ENCODE data around the gene PRIM2.
"Not testable (repeated sequence)": the region's sequence is repeated elsewhere in the genome, so short reads cannot be mapped to it uniquely, and the experiment has no call there.

PRIM2 gene

GRCh38 chr6:57431742-57432141 is 114.3 kb downstream of the PRIM2 start:
- DNase-seq; H3K4me3 ChIP-seq (ENCODE audit: control insufficient read depth in 1 of 7, extremely low read depth in 1 of 7, insufficient read depth in 4 of 7, low read depth in 2 of 7, low read length in 6 of 7); H3K27me3 ChIP-seq (replicated peaks in 2 of 5; ENCODE audit: control insufficient read depth in 4 of 5, insufficient read depth in 5 of 5, low read length in 4 of 5); POLR2A ChIA-PET; CTCF ChIA-PET; H3K27ac ChIP-seq (ENCODE audit: insufficient read depth in 1 of 2, low read depth in 1 of 2, low read length in 2 of 2, poor library complexity in 1 of 2, severe bottlenecking in 2 of 2); H3K36me3 ChIP-seq (ENCODE audit: control insufficient read depth in 4 of 4, insufficient read depth in 4 of 4, low read length in 3 of 4); H3K9me3 ChIP-seq (ENCODE audit: control extremely low read depth in 1 of 5, control insufficient read depth in 4 of 5, insufficient read depth in 2 of 5, low read depth in 1 of 5, low read length in 4 of 5): not testable (repeated sequence)
- H3K4me1 ChIP-seq (ENCODE audit: control extremely low read depth in 1 of 4, control insufficient read depth in 4 of 4, insufficient read depth in 4 of 4, low read length in 3 of 4) = peaks cover 2 to 27% (median 13%) of the 10 kb centered on the region in 4 experiments

- CTCF ChIA-PET = no interaction called here
- no peak for DNase-seq
- 9% methylated on average over 1 of the region's 2 CpGs for WGBS (ENCODE audit: insufficient coverage)
Measured at GRCh38 chr6:57432157-57432556, 114.7 kb downstream of the PRIM2 start.

GRCh38 chr6:57432919-57433684 is 115.7 kb downstream of the PRIM2 start:
- ChIA-PET CTCF (no interaction called here), POLR2A (no interaction called here)
- no peak overlapping the region for H3K4me3 ChIP-seq (ENCODE audit: control insufficient read depth in 1 of 7, extremely low read depth in 1 of 7, insufficient read depth in 4 of 7, low read depth in 2 of 7, low read length in 6 of 7)
- peak overlapping the region in 1 of 2 experiments; percentile 25 for H3K27ac ChIP-seq (ENCODE audit: insufficient read depth in 1 of 2, low read depth in 1 of 2, low read length in 2 of 2, poor library complexity in 1 of 2, severe bottlenecking in 2 of 2)
- H3K9me3 ChIP-seq (ENCODE audit: control extremely low read depth in 1 of 5, control insufficient read depth in 4 of 5, insufficient read depth in 2 of 5, low read depth in 1 of 5, low read length in 4 of 5) = no peaks in the 10 kb centered on the region
- no peaks in the 10 kb centered on the region for H3K36me3 ChIP-seq (ENCODE audit: control insufficient read depth in 4 of 4, insufficient read depth in 4 of 4, low read length in 3 of 4)
- peaks cover 2 to 27% (median 13%) of the 10 kb centered on the region in 4 experiments for H3K4me1 ChIP-seq (ENCODE audit: control extremely low read depth in 1 of 4, control insufficient read depth in 4 of 4, insufficient read depth in 4 of 4, low read length in 3 of 4)
- H3K27me3 ChIP-seq (replicated peaks in 2 of 5; ENCODE audit: control insufficient read depth in 4 of 5, insufficient read depth in 5 of 5, low read length in 4 of 5) = no peaks in the 10 kb centered on the region
- WGBS (ENCODE audit: insufficient coverage) = 43% methylated on average over 1 of the region's 4 CpGs
- peak in 1 of 3 donors; percentile 12 for DNase-seq

More at GRCh38 chr6:57432157-57432556, 114.7 kb downstream of the PRIM2 start:
- H3K27ac ChIP-seq (ENCODE audit: insufficient read depth in 1 of 2, low read depth in 1 of 2, low read length in 2 of 2, poor library complexity in 1 of 2, severe bottlenecking in 2 of 2) = peak overlapping the region in 1 of 2 experiments; percentile 25
- peaks cover 2 to 27% (median 13%) of the 10 kb centered on the region in 4 experiments for H3K4me1 ChIP-seq (ENCODE audit: control extremely low read depth in 1 of 4, control insufficient read depth in 4 of 4, insufficient read depth in 4 of 4, low read length in 3 of 4)
- no peaks in the 10 kb centered on the region for H3K36me3 ChIP-seq (ENCODE audit: control insufficient read depth in 4 of 4, insufficient read depth in 4 of 4, low read length in 3 of 4)
- no peak overlapping the region for H3K4me3 ChIP-seq (ENCODE audit: control insufficient read depth in 1 of 7, extremely low read depth in 1 of 7, insufficient read depth in 4 of 7, low read depth in 2 of 7, low read length in 6 of 7)
- POLR2A ChIA-PET = no interaction called here
- no peaks in the 10 kb centered on the region for H3K9me3 ChIP-seq (ENCODE audit: control extremely low read depth in 1 of 5, control insufficient read depth in 4 of 5, insufficient read depth in 2 of 5, low read depth in 1 of 5, low read length in 4 of 5)
- no peaks in the 10 kb centered on the region for H3K27me3 ChIP-seq (replicated peaks in 2 of 5; ENCODE audit: control insufficient read depth in 4 of 5, insufficient read depth in 5 of 5, low read length in 4 of 5)

- CTCF ChIA-PET; H3K36me3 ChIP-seq (ENCODE audit: control insufficient read depth in 4 of 4, insufficient read depth in 4 of 4, low read length in 3 of 4); DNase-seq; POLR2A ChIA-PET; H3K27me3 ChIP-seq (replicated peaks in 2 of 5; ENCODE audit: control insufficient read depth in 4 of 5, insufficient read depth in 5 of 5, low read length in 4 of 5); H3K4me3 ChIP-seq (ENCODE audit: control insufficient read depth in 1 of 7, extremely low read depth in 1 of 7, insufficient read depth in 4 of 7, low read depth in 2 of 7, low read length in 6 of 7); H3K9me3 ChIP-seq (ENCODE audit: control extremely low read depth in 1 of 5, control insufficient read depth in 4 of 5, insufficient read depth in 2 of 5, low read depth in 1 of 5, low read length in 4 of 5); H3K27ac ChIP-seq (ENCODE audit: insufficient read depth in 1 of 2, low read depth in 1 of 2, low read length in 2 of 2, poor library complexity in 1 of 2, severe bottlenecking in 2 of 2): not testable (repeated sequence)
- H3K4me1 ChIP-seq (ENCODE audit: control extremely low read depth in 1 of 4, control insufficient read depth in 4 of 4, insufficient read depth in 4 of 4, low read length in 3 of 4) = peaks cover 2 to 27% (median 13%) of the 10 kb centered on the region in 4 experiments
- 100% methylated on average over 8 of the region's 9 CpGs for WGBS (ENCODE audit: insufficient coverage)
Measured at GRCh38 chr6:57433790-57434189, 116.4 kb downstream of the PRIM2 start.

- WGBS (ENCODE audit: insufficient coverage) = 100% methylated on average over 4 of the region's 4 CpGs
- Histone ChIP-seq H3K27ac (ENCODE audit: insufficient read depth in 1 of 2, low read depth in 1 of 2, low read length in 2 of 2, poor library complexity in 1 of 2, severe bottlenecking in 2 of 2) (no peak overlapping the region), H3K9me3 (ENCODE audit: control extremely low read depth in 1 of 5, control insufficient read depth in 4 of 5, insufficient read depth in 2 of 5, low read depth in 1 of 5, low read length in 4 of 5) (no peaks in the 10 kb centered on the region), H3K36me3 (ENCODE audit: control insufficient read depth in 4 of 4, insufficient read depth in 4 of 4, low read length in 3 of 4) (no peaks in the 10 kb centered on the region), H3K27me3 (replicated peaks in 2 of 5; ENCODE audit: control insufficient read depth in 4 of 5, insufficient read depth in 5 of 5, low read length in 4 of 5) (no peaks in the 10 kb centered on the region), H3K4me3 (ENCODE audit: control insufficient read depth in 1 of 7, extremely low read depth in 1 of 7, insufficient read depth in 4 of 7, low read depth in 2 of 7, low read length in 6 of 7) (no peak overlapping the region), H3K4me1 (ENCODE audit: control extremely low read depth in 1 of 4, control insufficient read depth in 4 of 4, insufficient read depth in 4 of 4, low read length in 3 of 4) (peaks cover 2 to 27% (median 13%) of the 10 kb centered on the region in 4 experiments)
- no peak for DNase-seq
- ChIA-PET CTCF (no interaction called here), POLR2A (no interaction called here)
Measured at GRCh38 chr6:57434944-57435343, 117.5 kb downstream of the PRIM2 start.

GRCh38 chr6:57435475-57436160 is 118.2 kb downstream of the PRIM2 start:
- no peak for DNase-seq
- H3K27ac ChIP-seq (ENCODE audit: insufficient read depth in 1 of 2, low read depth in 1 of 2, low read length in 2 of 2, poor library complexity in 1 of 2, severe bottlenecking in 2 of 2) = no peak overlapping the region
- ChIA-PET CTCF (no interaction called here), POLR2A (no interaction called here)
- H3K4me3 ChIP-seq (ENCODE audit: control insufficient read depth in 1 of 7, extremely low read depth in 1 of 7, insufficient read depth in 4 of 7, low read depth in 2 of 7, low read length in 6 of 7) = no peak overlapping the region
- H3K27me3 ChIP-seq (replicated peaks in 2 of 5; ENCODE audit: control insufficient read depth in 4 of 5, insufficient read depth in 5 of 5, low read length in 4 of 5) = no peaks in the 10 kb centered on the region
- no peaks in the 10 kb centered on the region for H3K36me3 ChIP-seq (ENCODE audit: control insufficient read depth in 4 of 4, insufficient read depth in 4 of 4, low read length in 3 of 4)
- peaks cover 2 to 27% (median 13%) of the 10 kb centered on the region in 4 experiments for H3K4me1 ChIP-seq (ENCODE audit: control extremely low read depth in 1 of 4, control insufficient read depth in 4 of 4, insufficient read depth in 4 of 4, low read length in 3 of 4)
- H3K9me3 ChIP-seq (ENCODE audit: control extremely low read depth in 1 of 5, control insufficient read depth in 4 of 5, insufficient read depth in 2 of 5, low read depth in 1 of 5, low read length in 4 of 5) = no peaks in the 10 kb centered on the region
- WGBS (ENCODE audit: insufficient coverage) = 100% methylated on average over 1 of the region's 3 CpGs

- H3K27me3 ChIP-seq (replicated peaks in 2 of 5; ENCODE audit: control insufficient read depth in 4 of 5, insufficient read depth in 5 of 5, low read length in 4 of 5); DNase-seq; CTCF ChIA-PET; H3K27ac ChIP-seq (ENCODE audit: insufficient read depth in 1 of 2, low read depth in 1 of 2, low read length in 2 of 2, poor library complexity in 1 of 2, severe bottlenecking in 2 of 2); H3K4me1 ChIP-seq (ENCODE audit: control extremely low read depth in 1 of 4, control insufficient read depth in 4 of 4, insufficient read depth in 4 of 4, low read length in 3 of 4); H3K36me3 ChIP-seq (ENCODE audit: control insufficient read depth in 4 of 4, insufficient read depth in 4 of 4, low read length in 3 of 4); POLR2A ChIA-PET; H3K4me3 ChIP-seq (ENCODE audit: control insufficient read depth in 1 of 7, extremely low read depth in 1 of 7, insufficient read depth in 4 of 7, low read depth in 2 of 7, low read length in 6 of 7); H3K9me3 ChIP-seq (ENCODE audit: control extremely low read depth in 1 of 5, control insufficient read depth in 4 of 5, insufficient read depth in 2 of 5, low read depth in 1 of 5, low read length in 4 of 5): not testable (repeated sequence)
- 100% methylated on average over 1 of the region's 1 CpG for WGBS (ENCODE audit: insufficient coverage)
Measured at GRCh38 chr6:57440735-57441134, 123.3 kb downstream of the PRIM2 start.
